Left colon (tissue), 2 donors: ENCODE data around the gene PDE4C. TPM values are rescaled to one million over a fixed set of nuclear protein-coding genes. Genes with fewer than 3 reads are reported as not detected.
A peak's percentile ranks its signal among the peaks of the same experiment; 100 is the strongest.
"Not testable (repeated sequence)": the region's sequence is repeated elsewhere in the genome, so short reads cannot be mapped to it uniquely, and the experiment has no call there.

Experiments
- ATAC-seq: fragments of 200-7000 bp; cut with Tn5 transposase; one replicate; pipeline ENCODE4 v1.9.1; 2020; ENCODE audit warnings: mild to moderate bottlenecking, moderate library complexity
- DNase-seq, 2 donors: peaks; one replicate each; pipeline ENCODE4 v3.0.0-alpha.2; 2020
- intact Hi-C, 2 donors: fragments of 100-400 bp; cut with DNase I in 1 of 2; cut with micrococcal nuclease in 1 of 2; formaldehyde crosslinking; loops; one replicate each; pipeline versions ENCODE4 v1.11.2 to v1.14.0; 2022; cut with DNase I, micrococcal nuclease
- total RNA-seq, 2 donors: library from RNA; stranded (reverse); fragmentation: NEBNext Ultra II Directional; extraction: Animal tissue kit (Norgen Biotek cat#: 25700); gene quantifications; one replicate each; pipeline ENCODE4 v1.2.1, GENCODE V29; 2021
- donor health status: DM: no; HTN: no; CAD: no.
- donor health status: DM: yes; HTN: yes; CAD: no.

PDE4C gene
- total RNA-seq, 2 donors from 2014 or later, result 2.5 to 4.3 TPM

DNA sequence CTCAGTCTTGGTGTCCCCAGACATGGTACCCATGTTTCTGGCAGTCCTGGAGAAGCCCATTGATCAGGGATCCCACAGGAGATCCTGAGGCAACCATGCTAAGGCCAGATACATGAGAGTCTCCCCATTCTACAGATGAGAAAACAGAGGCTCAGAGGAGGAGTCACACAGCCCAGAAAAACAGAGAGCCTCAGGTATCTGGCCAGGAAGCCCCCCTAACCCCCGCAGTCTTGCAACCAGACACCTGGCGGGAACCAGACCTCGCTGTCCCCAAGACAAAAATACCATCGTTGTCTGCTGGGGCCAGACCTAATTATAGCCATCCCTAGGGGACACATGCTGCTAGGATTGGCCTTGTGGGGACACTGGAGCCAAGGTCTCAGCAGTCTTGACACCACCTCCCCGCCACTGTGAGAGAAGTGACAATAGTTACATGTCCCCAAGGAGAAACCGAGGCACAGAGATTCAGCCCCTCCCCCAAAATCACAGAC, 1.6 kb upstream of the PDE4C start:
- intact Hi-C loops, result no loop called here
- no peak for DNase-seq
- no peak for ATAC-seq

DNA sequence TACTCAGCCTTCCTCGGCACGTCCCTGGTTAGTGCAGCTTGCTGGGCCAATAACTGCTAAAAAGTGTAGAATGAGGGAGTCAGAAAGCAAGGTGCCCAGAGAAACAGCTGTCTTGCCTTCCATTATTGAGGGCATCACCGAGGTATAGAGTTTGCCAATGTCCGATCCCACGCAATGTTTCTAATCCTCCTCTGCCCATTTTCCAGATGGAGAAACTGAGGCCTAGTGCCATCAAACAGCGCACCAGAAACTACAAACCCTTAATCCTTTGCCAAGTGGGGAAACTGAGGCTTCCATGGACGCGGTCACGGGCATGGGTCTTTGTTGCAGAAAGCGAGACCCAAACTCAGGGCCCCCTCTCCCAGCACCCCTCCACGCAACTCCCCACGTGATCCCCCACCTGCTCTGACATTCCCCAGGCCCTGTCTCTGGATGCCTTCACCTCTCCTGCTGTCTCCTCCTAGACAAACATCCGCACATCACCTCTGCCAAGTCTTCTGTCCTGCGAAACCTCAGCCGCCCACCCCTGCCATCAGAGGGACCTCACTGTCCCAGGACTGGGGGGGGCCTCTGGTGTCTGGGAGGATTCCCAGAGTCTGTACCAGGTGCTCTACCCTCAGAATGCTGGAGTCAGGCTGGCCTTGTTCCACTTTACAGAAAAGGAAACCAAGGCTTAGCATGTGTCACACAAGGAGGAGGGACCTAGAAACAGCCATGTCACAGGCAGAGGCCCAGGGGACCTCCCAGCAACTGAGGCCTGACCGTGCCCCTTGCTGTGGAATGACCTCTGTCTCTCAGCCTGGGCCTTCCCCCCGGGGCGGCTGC, 930 bp upstream of the PDE4C start:
- ATAC-seq (no peak), DNase-seq (no peak)
- intact Hi-C loops, result no loop called here

DNA sequence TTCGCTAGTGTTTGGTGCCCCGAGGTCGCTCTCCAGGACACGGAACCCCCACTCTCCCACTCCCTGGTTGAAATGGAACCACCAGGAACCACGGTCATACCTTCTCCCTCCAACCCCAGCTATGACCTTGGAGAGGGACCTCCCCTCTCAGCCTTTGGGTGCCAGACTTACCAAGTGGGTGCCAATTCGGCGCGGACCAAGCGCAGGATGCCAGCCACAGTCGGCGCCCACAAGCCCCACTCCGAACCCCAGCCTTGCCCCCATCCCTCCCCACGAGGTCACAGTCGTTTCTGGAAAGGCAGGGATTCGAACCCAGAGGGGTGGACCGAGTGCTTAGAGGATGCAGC, 910 bp downstream of the PDE4C start:
- intact Hi-C loops, result no loop called here
- no peak for ATAC-seq
- no peak for DNase-seq

DNA sequence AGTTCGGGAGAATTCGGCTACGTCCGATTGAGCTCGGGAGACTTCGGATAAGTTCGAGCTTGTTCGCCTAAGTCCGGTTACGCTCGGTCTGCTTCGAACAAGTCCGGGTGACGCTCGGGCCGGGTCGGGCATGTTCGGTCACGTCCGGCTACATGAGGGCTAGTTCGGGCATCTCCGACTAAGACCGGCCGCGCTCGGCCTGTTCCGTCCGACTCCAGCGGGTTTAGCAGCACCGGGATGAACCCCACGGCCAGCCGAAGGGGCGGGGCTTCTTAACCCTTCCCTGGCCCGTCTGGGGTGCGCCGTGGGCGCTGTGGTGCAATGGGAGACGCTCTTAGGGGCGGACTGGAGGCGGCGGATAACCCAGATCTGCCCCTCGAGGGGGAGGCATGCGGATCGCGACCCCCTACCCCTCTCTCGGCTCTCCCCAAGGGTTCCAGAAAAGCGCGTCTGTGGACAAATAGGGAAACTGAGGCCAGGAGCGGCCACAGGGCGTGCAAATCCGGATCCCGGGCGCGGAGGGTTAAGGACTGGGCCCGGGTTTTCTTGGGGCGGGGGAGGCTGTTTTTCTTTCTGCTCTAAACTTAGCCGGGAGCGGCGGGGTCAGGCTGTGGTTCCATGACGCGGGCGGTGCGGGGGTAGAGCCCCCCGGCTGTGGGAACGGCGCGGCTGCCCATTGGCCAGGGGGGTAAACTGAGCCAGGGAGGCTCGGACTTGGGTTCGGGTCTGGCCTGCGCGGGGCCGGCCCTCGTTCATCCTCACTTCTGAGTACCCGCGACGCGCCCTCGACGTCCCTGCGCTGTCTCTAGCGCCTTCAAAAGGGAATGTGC, 1.5 kb downstream of the PDE4C start:
- peak; percentile 98 for ATAC-seq
- DNase-seq, result peak; percentile 97 to 99
- intact Hi-C loops, result no loop called here

DNA sequence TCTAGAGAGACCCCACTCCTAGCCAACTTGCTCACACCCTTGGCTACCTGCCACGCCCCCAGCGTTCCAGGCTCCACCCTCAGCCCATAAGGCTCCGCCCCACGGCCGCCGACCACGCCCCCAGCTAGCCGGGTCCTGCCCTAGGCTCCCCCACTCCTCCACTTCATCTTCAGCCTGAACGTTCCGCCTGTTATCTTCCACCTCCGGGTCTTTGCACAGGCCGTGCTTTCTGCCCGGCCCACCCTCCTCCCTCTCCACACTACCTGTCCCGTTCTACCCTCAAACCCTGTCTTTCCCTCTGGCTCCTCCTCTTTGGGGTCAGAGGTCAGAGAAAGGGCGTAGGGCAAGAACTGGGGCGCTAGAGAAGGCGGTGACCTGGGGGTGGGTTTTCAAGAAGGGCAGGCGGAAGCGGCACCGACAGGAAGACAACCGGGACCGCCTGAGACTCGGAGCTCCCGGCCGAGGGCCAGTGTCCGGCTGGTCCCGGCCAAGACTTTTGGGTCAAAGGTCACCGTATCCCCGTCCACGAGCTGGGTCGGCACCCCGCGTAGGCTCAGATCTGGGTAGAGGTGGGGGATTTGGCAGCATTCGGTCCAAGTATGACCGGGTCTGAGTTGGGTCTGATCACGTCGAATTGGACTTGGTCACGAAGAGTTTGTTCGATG, 2.2 kb downstream of the PDE4C start:
- DNase-seq (peak; percentile 51 to 53), ATAC-seq (peak; percentile 32)
- intact Hi-C loops, result no loop called here

DNA sequence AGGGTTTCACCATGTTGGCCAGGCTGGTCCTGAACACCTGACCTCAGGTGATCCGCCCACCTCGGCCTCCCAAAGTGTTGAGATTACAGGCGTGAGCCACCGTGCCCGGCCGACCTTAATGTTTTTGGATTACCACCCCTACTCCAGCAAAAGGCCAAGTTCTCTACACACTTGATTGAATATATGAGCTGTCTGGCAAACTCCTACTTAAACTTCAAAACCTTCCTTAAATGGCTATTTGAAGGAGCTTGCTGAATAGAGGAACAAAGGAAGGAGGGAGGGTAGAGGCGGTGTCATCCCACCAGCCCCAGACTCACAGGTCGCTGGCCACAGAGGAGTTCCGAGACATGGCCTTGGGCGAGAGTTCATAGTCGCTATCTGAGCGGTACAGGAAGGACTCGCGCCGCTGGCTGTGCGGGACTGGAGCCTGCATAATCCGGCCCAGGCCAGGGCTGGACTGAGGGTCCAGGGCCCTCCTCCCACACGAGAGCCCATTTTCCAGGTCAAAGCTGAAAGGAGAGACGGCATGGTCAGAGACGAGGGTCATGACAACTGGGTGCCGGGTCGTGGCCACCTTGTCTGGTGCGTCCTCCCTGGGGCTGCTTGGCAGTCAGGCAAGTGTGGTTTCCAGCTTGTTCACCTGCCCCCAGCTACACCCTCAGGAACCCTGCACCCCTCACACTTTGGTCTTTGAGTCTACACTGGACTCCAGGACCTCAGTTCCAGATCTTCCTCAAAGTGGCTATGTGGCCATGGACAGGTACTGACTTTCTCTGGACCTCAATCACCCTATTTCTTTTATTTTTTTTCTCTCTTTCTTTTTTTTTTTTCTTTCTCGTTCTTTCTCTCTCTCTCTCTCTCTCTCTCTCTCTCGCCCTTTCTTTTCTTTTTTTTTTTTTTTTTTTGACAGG, 4.2 kb downstream of the PDE4C start:
- no peak for ATAC-seq
- intact Hi-C loops, result no loop called here

DNA sequence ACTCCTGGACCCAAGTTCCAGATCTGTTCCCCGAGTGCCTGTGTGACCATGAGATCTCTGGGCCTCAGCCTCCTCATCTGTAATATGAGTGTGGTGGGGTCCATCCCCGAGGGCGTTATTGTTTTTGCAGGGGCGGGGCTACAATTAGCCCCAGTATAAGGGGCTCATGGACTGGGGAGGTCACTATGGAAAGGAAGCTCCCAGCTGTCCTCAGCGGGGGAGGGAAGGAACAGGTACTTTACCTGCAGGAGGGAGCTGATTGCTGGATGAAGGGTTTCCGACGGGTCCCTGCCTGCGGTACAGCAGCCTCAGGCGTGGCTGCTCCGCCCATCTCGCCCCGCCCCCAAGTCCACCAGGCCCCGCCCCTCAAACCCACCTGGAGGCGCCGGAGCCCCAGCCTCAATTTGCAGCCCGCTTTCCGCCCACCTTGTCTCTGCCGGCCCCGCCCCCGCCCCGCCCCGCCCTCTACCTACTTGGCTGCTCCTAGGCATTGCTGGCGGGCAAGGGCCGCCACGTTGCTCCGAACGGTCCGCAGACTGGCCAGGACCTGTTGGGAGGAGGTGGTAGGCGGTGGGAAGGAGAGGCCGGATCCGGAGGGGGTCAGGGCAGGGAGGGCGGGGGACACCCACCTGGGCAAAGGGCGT, 5.5 kb downstream of the PDE4C start:
- intact Hi-C loops, result no loop called here
- peak in 1 of 2 donors; percentile 23 for DNase-seq
- ATAC-seq, result peak; percentile 13

More for the DNA sequence above, 4.2 kb downstream of the PDE4C start:
- DNase-seq, result no peak

DNA sequence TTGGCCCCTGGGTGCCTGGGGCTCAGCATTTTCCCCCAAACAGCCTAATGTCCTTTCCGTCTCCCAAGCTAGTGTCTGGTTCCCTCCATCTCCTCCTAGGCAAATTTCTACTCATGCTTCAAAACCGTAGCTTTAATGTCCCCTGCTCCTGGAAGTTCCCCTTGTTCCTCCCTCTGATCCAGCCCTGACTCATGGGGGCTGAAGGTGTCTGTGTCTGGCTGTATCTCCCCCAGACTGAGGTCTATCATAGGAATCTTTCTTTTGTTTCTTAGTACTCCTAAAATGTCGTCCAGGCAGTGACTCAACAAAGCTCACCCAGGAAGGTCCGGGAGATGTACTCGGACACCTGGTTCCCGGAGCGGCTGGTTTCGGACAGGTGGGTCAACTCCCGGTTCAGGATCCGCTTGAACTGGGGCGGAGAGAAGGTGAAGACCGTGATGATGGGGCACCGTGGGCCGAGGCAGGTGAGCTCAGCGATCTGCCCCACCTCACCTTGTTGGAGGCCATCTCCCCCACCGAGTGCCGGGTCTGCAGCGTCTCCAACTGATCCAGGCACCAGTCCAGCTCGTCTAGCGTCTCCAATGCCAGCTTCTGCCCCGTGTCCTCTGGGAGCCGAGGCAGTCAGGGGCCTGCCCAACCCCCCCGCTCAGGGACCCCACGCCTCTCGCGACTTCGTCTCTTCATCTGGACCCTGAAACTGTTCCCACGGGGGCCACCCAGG, 6.2 kb downstream of the PDE4C start:
- DNase-seq, result no peak
- intact Hi-C loops, result loop anchor here in 1 of 2 donors (10.0 kb wide), 1 partner anchor 45 kb away; no protein-coding TSS in a partner anchor
- no peak for ATAC-seq

DNA sequence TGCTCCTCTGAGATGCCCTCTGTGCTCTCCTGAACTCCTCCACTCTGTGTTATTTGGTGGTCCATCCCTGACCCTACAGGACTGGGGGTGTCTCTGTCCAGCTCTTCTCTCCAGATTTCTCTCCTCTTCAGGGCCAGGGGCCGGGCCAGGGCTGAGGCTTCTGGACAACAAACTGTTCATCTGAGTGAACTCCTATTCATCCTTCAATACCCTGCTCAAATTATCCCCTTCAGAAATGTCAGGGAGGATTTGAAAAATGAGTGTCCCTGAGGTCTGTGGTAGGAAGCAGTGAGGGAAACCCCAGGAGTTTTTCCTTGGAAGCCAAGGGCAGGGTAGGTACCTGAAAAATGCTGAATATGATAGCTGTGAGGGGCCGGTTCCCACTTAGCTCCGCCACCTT, 7.6 kb downstream of the PDE4C start:
- intact Hi-C loops, result loop anchor here in 1 of 2 donors (10.0 kb wide), 1 partner anchor 46 kb away; no protein-coding TSS in a partner anchor
- ATAC-seq (no peak), DNase-seq (no peak)

DNA sequence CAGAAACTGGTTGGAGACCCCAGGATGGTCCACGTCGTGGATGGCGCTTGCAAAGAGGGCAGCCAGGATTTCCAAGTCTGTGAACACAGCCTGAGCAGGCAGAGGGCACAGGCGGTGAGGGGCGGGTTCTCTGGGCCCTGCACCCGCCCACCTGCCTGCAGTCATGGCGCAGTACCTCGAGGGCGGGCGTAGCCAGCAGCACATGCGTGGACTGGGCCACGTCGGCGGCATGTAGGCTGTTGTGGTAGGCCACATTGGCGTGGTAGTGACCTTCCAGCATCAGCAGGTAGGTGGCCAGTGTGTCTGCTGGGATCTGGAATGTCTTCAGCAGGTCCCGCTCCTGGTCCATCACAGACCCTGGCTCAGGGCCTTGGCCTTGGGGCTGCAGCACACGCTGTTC, 8.1 kb downstream of the PDE4C start:
- DNase-seq (no peak), ATAC-seq (no peak)
- intact Hi-C loops, result loop anchor here in 1 of 2 donors (10.0 kb wide), 1 partner anchor 47 kb away; no protein-coding TSS in a partner anchor

DNA sequence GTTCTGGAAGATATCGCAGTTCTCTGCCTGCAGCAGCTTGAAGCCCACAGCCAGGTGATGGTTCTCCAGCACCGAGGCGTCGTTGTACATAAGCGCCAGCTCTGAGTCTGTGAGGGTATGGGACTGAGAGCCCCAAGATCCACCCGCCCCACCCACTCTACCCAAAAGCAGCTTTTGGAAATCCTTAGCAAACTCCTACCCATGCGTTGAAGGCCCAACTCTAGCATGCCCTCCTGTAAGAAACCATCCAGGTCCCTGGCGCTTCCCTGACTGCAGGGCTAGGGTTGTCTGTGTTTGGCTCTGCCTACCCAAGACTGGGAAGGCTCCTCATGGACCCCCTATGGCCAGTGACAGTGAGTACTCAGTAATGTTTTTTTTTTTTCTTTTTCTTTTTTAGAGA, 9.4 kb downstream of the PDE4C start:
- DNase-seq, result no peak
- ATAC-seq, result no peak
- intact Hi-C loops, result loop anchor here in 1 of 2 donors (10.0 kb wide), 1 partner anchor 48 kb away; no protein-coding TSS in a partner anchor

DNA sequence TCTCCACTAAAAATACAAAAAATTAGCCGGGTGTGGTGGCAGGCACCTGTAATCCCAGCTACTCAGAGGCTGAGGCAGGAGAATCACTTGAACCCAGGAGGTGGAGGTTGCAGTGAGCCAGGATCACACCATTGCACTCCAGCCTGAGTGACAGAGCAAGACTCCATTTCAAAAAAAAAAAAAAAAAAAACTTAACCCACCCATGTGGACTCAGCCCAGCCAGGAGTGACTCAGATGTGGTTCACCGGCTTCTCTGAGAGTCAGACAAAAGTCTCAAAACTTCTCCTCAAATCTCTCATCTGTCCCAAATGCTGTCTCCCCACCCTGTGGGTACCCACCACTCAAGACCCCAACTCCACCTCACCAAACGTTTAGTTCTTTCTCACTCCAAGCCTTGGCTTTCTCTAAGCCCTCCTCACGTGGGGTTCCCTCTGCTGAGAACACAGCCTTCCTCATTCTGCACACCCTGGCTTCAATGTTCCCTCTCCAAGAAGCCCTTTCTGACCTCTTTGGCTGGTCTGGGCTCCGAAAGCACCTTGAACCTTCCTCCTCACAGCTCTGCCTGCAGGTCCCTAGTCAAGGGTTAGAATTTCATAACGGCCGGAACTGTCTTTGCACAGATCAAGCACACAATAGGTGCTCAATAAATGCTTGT, 11.3 kb downstream of the PDE4C start:
- ATAC-seq (no peak), DNase-seq (no peak)
- intact Hi-C loops, result loop anchor here in 1 of 2 donors (10.0 kb wide), 1 partner anchor 50 kb away; no protein-coding TSS in a partner anchor

DNA sequence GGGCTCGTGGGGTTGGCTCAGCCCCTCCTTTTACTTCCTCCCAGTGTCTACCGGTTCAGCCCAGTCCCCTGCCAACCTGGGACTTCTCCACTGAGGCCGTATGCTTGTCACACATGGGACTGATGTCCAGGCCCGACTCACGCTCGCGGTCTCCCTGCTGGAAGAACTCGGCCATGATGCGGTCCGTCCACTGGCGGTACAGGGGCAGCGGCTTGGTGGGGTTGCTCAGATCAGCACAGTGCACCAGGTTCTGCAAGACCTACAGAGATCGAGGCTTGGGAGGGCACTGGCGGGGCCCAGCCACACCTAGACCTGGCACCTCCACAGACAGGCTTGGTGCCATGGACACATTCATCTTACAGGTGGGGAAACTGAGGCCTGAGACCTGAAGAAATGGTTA, 14.6 kb downstream of the PDE4C start:
- ATAC-seq, result no peak
- no peak for DNase-seq
- intact Hi-C loops, result loop anchor here in 1 of 2 donors (10.0 kb wide), 1 partner anchor 53 kb away; no protein-coding TSS in a partner anchor

DNA sequence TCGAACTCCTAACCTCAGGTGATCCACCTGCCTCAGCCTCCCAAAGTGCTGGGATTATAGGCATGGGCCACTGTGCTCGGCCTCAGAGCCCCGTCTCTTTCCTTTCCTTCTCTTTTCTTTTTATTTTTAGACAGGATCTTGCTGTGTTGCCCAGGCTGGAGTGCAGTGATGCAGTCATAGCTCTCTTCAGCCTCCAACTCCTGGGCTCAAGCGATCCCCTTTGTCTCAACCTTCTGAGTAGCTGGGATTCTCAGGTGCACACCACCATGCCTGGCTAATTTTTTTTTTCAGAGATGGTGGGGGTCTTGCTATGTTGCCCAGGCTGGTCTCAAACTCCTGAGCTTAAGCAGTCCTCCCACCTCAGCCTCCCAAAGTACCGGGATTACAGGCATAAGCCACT, 16.3 kb downstream of the PDE4C start:
- intact Hi-C loops, result loop anchor here (2.0 to 10.0 kb wide), 3 partner anchors 43 to 115 kb away; partner anchors contain the start of gene LSM4 (in 1 of the 2)
- not testable (repeated sequence) for ATAC-seq, DNase-seq

DNA sequence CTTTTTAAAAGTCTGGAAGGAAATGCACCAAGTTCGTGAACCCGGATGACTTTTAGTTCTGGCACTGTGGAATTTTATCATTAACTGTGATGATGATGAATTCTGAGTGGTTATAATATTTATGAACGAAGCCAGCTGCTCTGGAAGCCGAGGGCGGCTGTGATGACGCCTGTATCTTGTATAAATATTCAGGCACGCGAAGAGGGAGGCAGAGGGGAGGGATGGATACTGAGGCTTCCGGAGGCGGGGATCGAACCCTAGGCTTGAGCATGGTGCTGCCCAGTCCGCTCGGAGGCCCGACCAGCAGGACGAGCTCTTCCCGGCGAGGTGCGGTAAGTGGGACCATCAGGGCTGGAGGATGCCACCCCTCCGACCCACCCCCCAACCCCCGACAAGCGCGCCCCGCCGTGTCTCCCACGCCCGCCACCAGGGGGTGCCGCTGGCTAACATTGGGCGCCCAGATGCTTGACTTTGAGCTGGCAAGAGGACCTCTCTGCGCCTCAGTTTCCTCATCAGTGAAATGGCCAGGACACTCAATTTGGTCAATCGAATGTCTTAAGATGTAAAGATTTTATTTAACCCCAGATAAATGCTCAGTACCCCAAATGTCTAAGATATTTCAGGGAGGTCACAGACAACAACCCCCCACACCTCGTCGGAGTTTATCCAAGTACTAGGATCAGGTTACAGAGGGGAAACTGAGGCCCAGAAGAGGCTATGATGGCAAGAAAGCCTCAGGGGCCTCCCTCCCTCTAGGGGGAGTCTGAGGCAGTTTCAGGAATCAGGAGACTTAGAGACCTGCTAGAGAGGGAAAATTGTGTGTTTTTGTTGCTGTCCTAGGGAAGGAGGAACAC, 17.9 kb downstream of the PDE4C start:
- DNase-seq, result peak in 1 of 2 donors; percentile 57
- intact Hi-C loops, result loop anchor here in 1 of 2 donors (2.0 to 10.0 kb wide), 2 partner anchors 44 to 116 kb away; partner anchors contain the start of gene LSM4
- no peak for ATAC-seq
